ENCODE measurements around the gene CNDP1.

Gene CNDP1

DNA sequence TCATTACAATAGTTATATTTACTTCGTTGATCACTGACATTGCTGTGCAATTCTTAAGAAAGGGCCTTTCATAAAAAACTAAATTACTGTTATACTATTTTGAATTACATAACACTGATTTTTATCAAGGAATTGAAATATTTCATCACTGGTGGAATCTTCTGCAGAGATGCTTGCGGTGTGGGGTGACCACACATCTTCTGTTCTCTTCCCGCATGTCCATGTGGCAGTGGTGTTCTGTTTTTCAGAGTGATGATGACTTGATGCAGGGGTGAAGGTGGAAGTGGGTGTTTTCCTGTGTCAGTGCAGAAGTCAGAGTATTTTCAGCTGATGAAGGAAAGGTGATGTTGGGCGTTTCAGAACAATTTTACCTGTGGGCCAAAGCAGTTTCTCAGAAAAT, 31.2 kb upstream of the CNDP1 start:
- DNase-seq (ENCODE audit: insufficient read length, low spot score) (no peak), FAIRE-seq (no peak)
- TF ChIP-seq PAX5 (IDR thresholded peaks at IDR 0.05; ENCODE audit: insufficient read depth, low read length, severe bottlenecking) = no peak

DNA sequence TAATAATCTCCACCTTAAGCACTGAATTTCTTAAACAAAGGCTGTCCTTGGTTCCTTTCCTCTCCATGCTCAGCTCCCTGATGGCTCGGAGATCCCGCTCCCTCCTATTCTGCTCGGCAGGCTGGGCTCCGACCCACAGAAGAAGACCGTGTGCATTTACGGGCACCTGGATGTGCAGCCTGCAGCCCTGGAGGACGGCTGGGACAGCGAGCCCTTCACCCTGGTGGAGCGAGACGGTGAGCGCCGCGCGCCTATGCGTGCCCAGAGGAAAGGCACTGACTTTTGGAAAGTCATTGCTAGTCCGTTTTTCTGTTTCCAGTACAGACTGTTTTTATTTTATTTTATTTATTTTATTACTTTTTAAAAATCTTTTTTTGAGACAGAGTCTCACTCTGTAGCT, 28.5 kb upstream of the CNDP1 start:
- DNase-seq (ENCODE audit: insufficient read length, low spot score) (no peak), FAIRE-seq (no peak)
- TF ChIP-seq POLR2AphosphoS5 (IDR thresholded peaks at IDR 0.05; ENCODE audit: low read depth, low read length) (0 out of 2 replicates have a peak, but pooled peaks have one; percentile 13), SPI1 (IDR thresholded peaks at IDR 0.05; ENCODE audit: low read depth, low read length) (no peak)

DNA sequence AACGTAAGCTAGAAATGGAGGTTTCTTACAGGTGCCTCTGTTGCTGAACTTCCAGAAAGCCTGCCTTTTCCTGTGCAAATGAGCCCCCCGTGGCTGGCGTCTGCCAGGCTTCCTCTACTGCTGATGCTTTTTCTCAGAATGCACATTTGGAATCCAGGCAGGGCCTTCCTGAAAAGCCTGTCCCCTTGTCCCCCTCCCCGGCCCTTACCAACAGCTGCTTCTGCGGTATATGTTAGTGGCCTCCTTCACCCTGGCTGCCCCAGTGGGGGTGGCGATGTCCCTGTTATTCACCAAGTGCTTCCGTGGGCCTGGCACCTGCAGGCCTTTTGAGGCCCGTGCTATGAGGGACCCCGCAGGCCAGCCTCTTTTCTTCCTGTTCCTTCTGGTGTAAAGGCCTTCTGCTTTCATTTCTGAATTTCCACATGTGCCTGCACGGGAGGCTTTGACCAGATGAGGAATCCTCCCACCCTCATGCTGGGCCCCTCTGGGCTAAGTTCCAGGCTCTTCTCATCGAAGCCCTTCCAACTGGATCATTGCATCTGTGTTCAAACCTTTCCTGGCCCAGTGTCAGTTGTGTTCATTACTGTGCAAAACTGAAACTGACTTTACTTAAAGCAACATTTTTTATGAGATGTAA, 27.7 kb upstream of the CNDP1 start:
- FAIRE-seq = no peak
- DNase-seq (ENCODE audit: insufficient read length, low spot score) = no peak
- no peak for TF ChIP-seq POLR2AphosphoS5 (IDR thresholded peaks at IDR 0.05; ENCODE audit: low read depth, low read length)
- TF ChIP-seq TAF1 (IDR thresholded peaks at IDR 0.05; ENCODE audit: low read depth, low read length) = no peak
- TF ChIP-seq SPI1 (IDR thresholded peaks at IDR 0.05; ENCODE audit: low read depth, low read length) = no peak
- TF ChIP-seq PAX5 (IDR thresholded peaks at IDR 0.05; ENCODE audit: insufficient read depth, low read length, severe bottlenecking) = no peak
- no peak for TF ChIP-seq POLR2A (IDR thresholded peaks at IDR 0.05; ENCODE audit: low read depth, low read length)

DNA sequence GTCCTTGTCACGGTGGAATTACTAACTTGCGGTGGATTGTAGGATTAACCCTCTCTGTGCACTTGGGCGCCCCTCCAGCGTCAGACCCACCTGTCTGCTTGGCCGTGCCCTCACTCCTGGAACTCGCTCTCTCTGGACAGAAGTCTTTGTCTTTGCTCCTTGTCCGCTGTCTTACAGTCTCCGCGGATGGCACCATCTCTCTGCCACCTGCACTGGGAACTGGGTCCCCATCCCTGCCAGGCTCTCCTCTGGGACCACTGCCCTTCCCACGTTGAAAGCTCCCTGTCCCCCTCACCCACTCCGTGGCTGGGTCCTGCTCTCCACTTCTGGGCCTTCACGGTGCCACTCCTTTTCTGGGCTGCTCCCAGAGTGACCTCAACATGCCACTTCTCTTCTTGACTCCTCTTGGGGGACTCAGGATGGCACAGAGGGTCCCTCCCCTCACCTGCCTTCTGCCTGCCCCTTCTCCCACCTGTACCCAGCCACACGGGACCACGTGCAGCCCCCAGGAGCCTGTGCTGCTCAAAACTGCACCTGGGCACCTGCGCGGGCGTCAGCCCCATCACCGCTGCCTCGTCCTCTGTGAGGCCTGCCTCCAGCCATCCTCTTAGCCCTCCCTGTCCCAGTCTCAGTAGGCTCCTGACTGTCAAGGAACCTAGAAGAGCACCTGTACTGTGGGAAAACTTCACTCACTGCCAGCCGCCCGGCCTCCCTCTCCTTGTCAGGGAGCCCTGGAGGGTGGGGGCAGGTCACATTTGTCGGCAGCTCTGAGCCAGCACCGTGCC, 27.0 kb upstream of the CNDP1 start:
- FAIRE-seq (no peak), DNase-seq (ENCODE audit: insufficient read length, low spot score) (no peak)
- TF ChIP-seq SPI1 (IDR thresholded peaks at IDR 0.05; ENCODE audit: low read depth, low read length) (no peak), POLR2AphosphoS5 (IDR thresholded peaks at IDR 0.05; ENCODE audit: low read depth, low read length) (no peak), POLR2A (IDR thresholded peaks at IDR 0.05; ENCODE audit: low read depth, low read length) (no peak)

DNA sequence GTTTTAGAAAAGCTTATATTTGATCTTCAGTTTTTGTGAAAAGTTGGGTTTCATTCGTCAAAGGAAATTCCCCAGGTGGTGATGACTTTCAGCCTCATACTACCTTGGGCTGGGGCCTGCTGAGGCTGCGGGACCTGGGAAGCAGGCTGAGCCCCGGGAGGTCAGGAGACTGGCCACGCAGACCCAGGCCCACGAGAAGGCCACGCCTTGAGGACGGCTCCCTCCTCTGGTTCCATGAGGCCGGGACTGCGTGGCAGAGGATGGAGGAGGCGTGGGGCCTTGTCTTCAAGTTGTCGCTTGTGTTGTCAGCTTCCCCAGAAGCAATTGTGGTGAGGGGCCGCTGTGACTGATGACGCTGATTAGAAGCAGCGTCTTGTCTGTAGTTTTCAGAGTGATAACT, 26.4 kb upstream of the CNDP1 start:
- DNase-seq (ENCODE audit: insufficient read length, low spot score) (no peak), FAIRE-seq (no peak)
- no peak for TF ChIP-seq POLR2AphosphoS5 (IDR thresholded peaks at IDR 0.05; ENCODE audit: low read depth, low read length)
- no peak for TF ChIP-seq POLR2A (IDR thresholded peaks at IDR 0.05; ENCODE audit: low read depth, low read length)
- TF ChIP-seq TAF1 (IDR thresholded peaks at IDR 0.05; ENCODE audit: low read depth, low read length) = no peak
- no peak for TF ChIP-seq PAX5 (IDR thresholded peaks at IDR 0.05; ENCODE audit: insufficient read depth, low read length, severe bottlenecking)
- TF ChIP-seq POU2F2 (IDR thresholded peaks at IDR 0.05; ENCODE audit: low read depth, low read length) = no peak
- TF ChIP-seq SPI1 (IDR thresholded peaks at IDR 0.05; ENCODE audit: low read depth, low read length) = no peak

DNA sequence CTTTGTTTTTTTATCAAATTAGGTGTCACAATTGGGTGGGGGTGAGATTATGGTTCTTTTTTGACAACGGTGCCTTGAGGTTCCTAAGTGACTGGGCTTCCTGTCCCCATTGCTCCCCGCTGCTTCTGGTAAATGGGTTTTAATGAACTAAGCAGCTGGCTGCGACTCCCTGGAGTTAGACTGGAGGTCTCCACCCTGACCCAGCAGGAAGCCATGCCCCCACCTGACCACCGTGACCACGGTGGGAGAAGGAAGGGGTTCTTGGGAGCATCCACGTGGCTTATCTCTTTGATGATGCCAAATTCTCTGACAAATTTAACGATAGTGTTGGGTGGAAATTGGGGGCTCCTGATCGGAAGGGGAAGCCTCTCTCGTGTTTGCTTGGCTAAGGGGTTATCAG, 25.9 kb upstream of the CNDP1 start:
- DNase-seq (ENCODE audit: insufficient read length, low spot score) (no peak), FAIRE-seq (no peak)
- no peak for TF ChIP-seq TAF1 (IDR thresholded peaks at IDR 0.05; ENCODE audit: low read depth, low read length)
- TF ChIP-seq SPI1 (IDR thresholded peaks at IDR 0.05; ENCODE audit: low read depth, low read length) = no peak
- TF ChIP-seq POLR2A (IDR thresholded peaks at IDR 0.05; ENCODE audit: low read depth, low read length) = no peak
- TF ChIP-seq POLR2AphosphoS5 (IDR thresholded peaks at IDR 0.05; ENCODE audit: low read depth, low read length) = no peak
- no peak for TF ChIP-seq POU2F2 (IDR thresholded peaks at IDR 0.05; ENCODE audit: low read depth, low read length)
- no peak for TF ChIP-seq PAX5 (IDR thresholded peaks at IDR 0.05; ENCODE audit: insufficient read depth, low read length, severe bottlenecking)

DNA sequence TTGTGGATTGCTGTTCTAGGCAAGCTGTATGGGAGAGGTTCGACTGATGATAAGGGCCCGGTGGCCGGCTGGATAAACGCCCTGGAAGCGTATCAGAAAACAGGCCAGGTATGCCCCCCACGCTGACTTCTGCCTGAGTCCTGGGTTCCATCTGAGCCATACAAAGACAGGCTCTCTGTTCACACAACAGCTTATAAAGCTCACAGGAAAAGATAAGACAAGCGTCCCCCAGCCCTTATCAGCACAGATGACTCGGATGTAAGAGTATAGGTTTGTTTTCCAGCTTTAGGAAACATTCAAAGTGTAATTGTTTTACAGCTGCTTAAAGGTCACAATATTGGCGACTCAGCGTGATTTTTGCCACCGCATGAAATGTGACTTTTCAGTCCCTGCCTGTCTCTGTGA, 25.5 kb upstream of the CNDP1 start:
- no peak for FAIRE-seq
- DNase-seq (ENCODE audit: insufficient read length, low spot score) = no peak
- no peak for TF ChIP-seq POLR2A (IDR thresholded peaks at IDR 0.05; ENCODE audit: low read depth, low read length)
- no peak for TF ChIP-seq POU2F2 (IDR thresholded peaks at IDR 0.05; ENCODE audit: low read depth, low read length)
- TF ChIP-seq TAF1 (IDR thresholded peaks at IDR 0.05; ENCODE audit: low read depth, low read length) = no peak
- no peak for TF ChIP-seq SPI1 (IDR thresholded peaks at IDR 0.05; ENCODE audit: low read depth, low read length)
- TF ChIP-seq PAX5 (IDR thresholded peaks at IDR 0.05; ENCODE audit: insufficient read depth, low read length, severe bottlenecking) = no peak
- no peak for TF ChIP-seq POLR2AphosphoS5 (IDR thresholded peaks at IDR 0.05; ENCODE audit: low read depth, low read length)

DNA sequence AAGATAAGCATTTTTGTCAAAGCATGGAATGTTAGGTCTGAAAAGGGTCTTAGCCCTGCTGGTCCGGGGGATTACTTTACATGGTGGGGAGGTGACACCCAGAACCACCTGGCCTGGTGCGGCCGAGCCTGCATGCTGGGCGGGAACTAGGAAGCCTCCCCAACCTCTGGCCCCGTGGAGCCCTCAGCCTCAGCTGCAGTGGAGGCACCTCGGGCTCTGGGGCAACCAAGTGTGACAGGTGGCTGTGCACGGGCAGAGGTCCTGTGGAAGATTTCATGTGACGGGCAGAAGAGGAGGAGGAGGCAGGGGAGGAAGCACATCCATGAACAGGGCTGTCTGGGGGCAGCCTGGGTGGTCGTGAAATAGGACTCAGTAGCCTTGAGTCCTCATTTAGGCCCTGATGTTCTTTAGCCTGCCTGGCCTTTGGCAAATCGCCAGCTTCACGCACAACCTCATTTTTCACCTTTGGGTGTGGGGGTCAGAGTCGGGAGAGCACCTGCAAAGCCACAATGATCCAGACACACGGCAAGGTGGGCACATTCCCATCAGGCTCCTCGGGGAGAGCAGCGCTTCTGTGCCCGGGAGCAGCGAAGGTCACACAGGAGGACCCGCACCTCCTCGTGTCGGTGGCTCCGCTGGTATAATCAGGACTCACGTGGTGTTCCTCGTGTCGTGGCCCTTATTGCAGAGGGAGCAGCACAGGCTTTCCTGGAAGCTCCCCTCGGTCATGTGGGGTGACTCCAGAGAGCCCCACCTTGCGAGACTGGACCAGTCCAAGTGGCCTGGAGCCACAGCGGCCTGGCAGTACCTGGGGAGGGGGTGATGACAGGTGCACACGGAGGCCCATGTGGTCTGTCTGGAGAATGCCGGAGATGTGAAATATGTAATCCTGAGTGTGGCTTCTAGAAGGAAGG, 24.2 kb upstream of the CNDP1 start:
- FAIRE-seq (no peak), DNase-seq (ENCODE audit: insufficient read length, low spot score) (no peak)
- no peak for TF ChIP-seq PAX5 (IDR thresholded peaks at IDR 0.05; ENCODE audit: insufficient read depth, low read length, severe bottlenecking)
- no peak for TF ChIP-seq SPI1 (IDR thresholded peaks at IDR 0.05; ENCODE audit: low read depth, low read length)
- TF ChIP-seq POLR2AphosphoS5 (IDR thresholded peaks at IDR 0.05; ENCODE audit: low read depth, low read length) = no peak
- TF ChIP-seq TAF1 (IDR thresholded peaks at IDR 0.05; ENCODE audit: low read depth, low read length) = no peak

DNA sequence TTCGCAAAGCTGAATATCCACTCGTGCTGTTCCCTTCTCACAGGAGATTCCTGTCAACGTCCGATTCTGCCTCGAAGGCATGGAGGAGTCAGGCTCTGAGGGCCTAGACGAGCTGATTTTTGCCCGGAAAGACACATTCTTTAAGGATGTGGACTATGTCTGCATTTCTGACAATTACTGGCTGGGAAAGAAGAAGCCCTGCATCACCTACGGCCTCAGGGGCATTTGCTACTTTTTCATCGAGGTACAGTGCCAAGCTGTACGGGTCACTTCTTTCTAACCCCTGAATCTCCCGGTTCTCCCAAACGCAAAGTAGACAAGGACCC, 23.6 kb upstream of the CNDP1 start:
- FAIRE-seq (no peak), DNase-seq (ENCODE audit: insufficient read length, low spot score) (no peak)
- no peak for TF ChIP-seq SPI1 (IDR thresholded peaks at IDR 0.05; ENCODE audit: low read depth, low read length)
- no peak for TF ChIP-seq POLR2AphosphoS5 (IDR thresholded peaks at IDR 0.05; ENCODE audit: low read depth, low read length)
- TF ChIP-seq PAX5 (IDR thresholded peaks at IDR 0.05; ENCODE audit: insufficient read depth, low read length, severe bottlenecking) = no peak
- TF ChIP-seq TAF1 (IDR thresholded peaks at IDR 0.05; ENCODE audit: low read depth, low read length) = no peak
- no peak for TF ChIP-seq POU2F2 (IDR thresholded peaks at IDR 0.05; ENCODE audit: low read depth, low read length)
- TF ChIP-seq POLR2A (IDR thresholded peaks at IDR 0.05; ENCODE audit: low read depth, low read length) = no peak; the same call in 1 of the 2 replicates

DNA sequence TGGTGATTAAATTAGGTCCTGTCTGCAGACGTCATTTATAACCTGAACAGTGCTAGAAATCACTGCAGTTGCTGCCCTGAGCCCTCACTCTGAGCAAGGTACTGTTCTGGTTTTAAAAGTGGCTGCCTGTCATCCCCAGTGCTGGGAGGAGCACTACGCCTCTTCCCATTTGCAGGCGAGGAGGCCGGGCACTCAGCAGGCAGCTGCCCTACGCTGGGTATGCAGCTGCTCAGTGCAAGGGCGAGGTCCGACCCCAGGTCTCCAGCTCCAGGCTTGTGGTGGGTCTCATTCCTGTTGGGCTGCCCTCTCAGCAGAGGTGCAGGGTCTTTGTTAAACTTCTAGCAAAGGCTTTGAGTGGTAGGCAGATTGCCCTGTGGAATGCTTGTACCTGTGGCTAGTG, 22.5 kb upstream of the CNDP1 start:
- FAIRE-seq (no peak), DNase-seq (ENCODE audit: insufficient read length, low spot score) (no peak)
- TF ChIP-seq POLR2AphosphoS5 (IDR thresholded peaks at IDR 0.05; ENCODE audit: low read depth, low read length) = peak; percentile 24; the same call in 1 of the 2 replicates
- no peak for TF ChIP-seq SPI1 (IDR thresholded peaks at IDR 0.05; ENCODE audit: low read depth, low read length)
- no peak for TF ChIP-seq POLR2A (IDR thresholded peaks at IDR 0.05; ENCODE audit: low read depth, low read length)
- TF ChIP-seq PAX5 (IDR thresholded peaks at IDR 0.05; ENCODE audit: insufficient read depth, low read length, severe bottlenecking) = no peak
